GM23338 (cell line): ENCODE results near the gene DHX38. TPM values are rescaled to one million over a fixed set of nuclear protein-coding genes. Genes with fewer than 3 reads are reported as not detected.

Experiments used
- ATAC-seq: fragments of 200-7000 bp; cut with Tn5 transposase; 3 replicates; pipeline ENCODE4 v1.9.1; 2020
- DNase-seq: peaks from one replicate; pipeline ENCODE4 v3.0.0-alpha.2; 2015; ENCODE audit warnings: low spot score
- H2AFZ ChIP-seq: fragments of 200-600 bp; sonication (generic); 2 replicates; pipeline ENCODE4 v1.8.0; 2016; ENCODE audit warnings: antibody characterized with exemption, mild to moderate bottlenecking, moderate library complexity
- H3F3A ChIP-seq: fragments of 200-600 bp; sonication (generic); replicated peaks from 2 replicates; pipeline ENCODE4 v1.8.0; 2017; ENCODE audit warnings: antibody characterized with exemption, mixed run types, low read depth
- H3K27ac ChIP-seq: fragments of 200-600 bp; sonication (generic); 2 replicates; pipeline ENCODE4 v1.6.1; 2016; ENCODE audit warnings: low read depth
- H3K27me3 ChIP-seq: fragments of 200-600 bp; sonication (generic); 2 replicates; pipeline ENCODE4 v1.8.0; 2016; ENCODE audit warnings: mild to moderate bottlenecking, mixed run types, moderate library complexity; ENCODE audit not compliant: insufficient read depth
- H3K36me3 ChIP-seq: fragments of 200-600 bp; sonication (generic); 2 replicates; pipeline ENCODE4 v1.8.0; 2016; ENCODE audit warnings: mild to moderate bottlenecking; ENCODE audit not compliant: insufficient read depth
- H3K4me1 ChIP-seq: fragments of 200-600 bp; sonication (generic); 2 replicates; pipeline ENCODE4 v1.8.0; 2016; ENCODE audit warnings: mild to moderate bottlenecking, moderate library complexity; ENCODE audit not compliant: insufficient read depth
- H3K4me2 ChIP-seq: fragments of 200-600 bp; sonication (generic); 2 replicates; pipeline ENCODE4 v1.7.1; 2017; ENCODE audit warnings: mixed run types
- H3K4me3 ChIP-seq: fragments of 200-600 bp; sonication (generic); 2 replicates; pipeline ENCODE4 v1.6.1; 2016; ENCODE audit warnings: mixed run types
- H3K79me2 ChIP-seq: fragments of 200-600 bp; sonication (generic); replicated peaks from 2 replicates; pipeline ENCODE4 v1.8.0; 2017; ENCODE audit warnings: mild to moderate bottlenecking; ENCODE audit not compliant: insufficient read depth
- H3K9me2 ChIP-seq: fragments of 200-600 bp; sonication (generic); 2 replicates; pipeline ENCODE4 v1.8.0; 2017; ENCODE audit not compliant: insufficient read depth
- H4K20me1 ChIP-seq: fragments of 200-600 bp; sonication (generic); replicated peaks from 2 replicates; pipeline ENCODE4 v1.8.0; 2017; ENCODE audit warnings: mild to moderate bottlenecking; ENCODE audit not compliant: insufficient read depth
- H3K27ac Mint-ChIP-seq: 2 replicates; pipeline ENCODE4 v1.8.0; 2020; ENCODE audit warnings: inconsistent platforms, mild to moderate bottlenecking, moderate library complexity, mixed read lengths
- H3K27me3 Mint-ChIP-seq: 3 replicates; pipeline ENCODE4 v1.8.0; 2022; ENCODE audit warnings: low read depth, mild to moderate bottlenecking, moderate library complexity, mixed read lengths, inconsistent platforms; ENCODE audit not compliant: insufficient read depth, poor library complexity
- H3K36me3 Mint-ChIP-seq: 3 replicates; pipeline ENCODE4 v1.8.0; 2021; ENCODE audit warnings: low read depth, mild to moderate bottlenecking, inconsistent platforms, moderate library complexity, mixed read lengths
- H3K4me1 Mint-ChIP-seq: 3 replicates; pipeline ENCODE4 v1.8.0; 2020; ENCODE audit warnings: mild to moderate bottlenecking, inconsistent platforms, mixed read lengths
- H3K4me3 Mint-ChIP-seq: 3 replicates; pipeline ENCODE4 v1.8.0; 2021; ENCODE audit warnings: moderate library complexity, mild to moderate bottlenecking, inconsistent platforms, mixed read lengths
- H3K9me3 Mint-ChIP-seq: 3 replicates; pipeline ENCODE4 v1.8.0; 2020; ENCODE audit warnings: moderate library complexity, mild to moderate bottlenecking, inconsistent platforms, mixed read lengths
- EZH2 ChIP-seq: fragments of 200-600 bp; sonication (generic); IDR thresholded peaks from one replicate; pipeline ENCODE4 v1.8.0; 2017; ENCODE audit warnings: antibody characterized with exemption, mild to moderate bottlenecking, low read depth; ENCODE audit not compliant: unreplicated experiment
- JUNB ChIP-seq: IDR thresholded peaks from one replicate; pipeline ENCODE4 v1.6.1; 2016; ENCODE audit warnings: antibody characterized with exemption; ENCODE audit not compliant: unreplicated experiment
- POLR2AphosphoS5 ChIP-seq: IDR thresholded peaks from 2 replicates; pipeline ENCODE4 v1.6.1; 2016; ENCODE audit warnings: antibody characterized with exemption, low read depth
- REST ChIP-seq: IDR thresholded peaks from one replicate; pipeline ENCODE4 v1.6.1; 2018; ENCODE audit warnings: antibody characterized with exemption; ENCODE audit not compliant: unreplicated experiment
- ZNF462 ChIP-seq: fragments of 250-450 bp; sonication (Bioruptor Pico); IDR thresholded peaks from 2 replicates; pipeline ENCODE4 v1.5.0; 2020; ENCODE audit warnings: mild to moderate bottlenecking, moderate library complexity
- polyA plus RNA-seq: library from polyadenylated mRNA; unstranded; fragments of >200 nt; fragmentation: Nextera tagmentation; extraction: Ambion mirVana; gene quantifications from 2 replicates; pipeline ENCODE4 v1.2.1, GENCODE V29; 2016
- total RNA-seq: library from RNA; depleted of rRNA; stranded (reverse); fragments of >200 nt; shearing (Covaris generic); gene quantifications from 2 replicates; pipeline ENCODE4 v1.2.3, GENCODE V29; 2014

The DHX38 gene
- total and polyA plus RNA-seq, 2 experiments from 2014 or later: 31.4 to 46.4 TPM

GRCh38 chr16:72092832-72093447 is 707 bp upstream of the DHX38 start:
- Mint-ChIP-seq H3K4me1 (peaks cover 10% of the 10 kb centered on the region), H3K27me3 (no peaks in the 10 kb centered on the region), H3K27ac (peak overlapping the region; percentile 98), H3K4me3 (peak overlapping the region; percentile 99), H3K36me3 (peaks cover 38% of the 10 kb centered on the region), H3K9me3 (no peaks in the 10 kb centered on the region)
- Histone ChIP-seq H3K9me2 (no peaks in the 10 kb centered on the region), H3K4me2 (peak overlapping the region; percentile 75), H2AFZ (peak overlapping the region; percentile 38; the same call in 1 of the 2 replicates), H3F3A (no peaks in the 10 kb centered on the region), H3K36me3 (peaks cover 5% of the 10 kb centered on the region; the same call in 1 of the 2 replicates), H3K27me3 (no peaks in the 10 kb centered on the region), H4K20me1 (peaks cover 7% of the 10 kb centered on the region; the same call in 1 of the 2 replicates), H3K79me2 (peaks cover 48% of the 10 kb centered on the region), H3K27ac (no peak overlapping the region), H3K4me1 (peaks cover 14% of the 10 kb centered on the region), H3K4me3 (peak overlapping the region; percentile 89)
- TF ChIP-seq POLR2AphosphoS5: no peak
- peak; percentile 45 for TF ChIP-seq REST
- no peak for TF ChIP-seq JUNB
- peak; percentile 5 for ATAC-seq
- DNase-seq: peak; percentile 45

GRCh38 chr16:72094266-72094610 is 591 bp downstream of the DHX38 start:
- Mint-ChIP-seq H3K27ac (peak overlapping the region; percentile 98), H3K27me3 (no peaks in the 10 kb centered on the region), H3K4me3 (peak overlapping the region; percentile 99), H3K4me1 (peaks cover 10% of the 10 kb centered on the region), H3K36me3 (peaks cover 38% of the 10 kb centered on the region), H3K9me3 (no peaks in the 10 kb centered on the region)
- peak overlapping the region; percentile 54; the same call in 1 of the 2 replicates for H3K27ac ChIP-seq
- peak; percentile 3 for ATAC-seq
- no peaks in the 10 kb centered on the region for H3K27me3 ChIP-seq
- H3K79me2 ChIP-seq: peaks cover 48% of the 10 kb centered on the region
- H3K4me1 ChIP-seq: peaks cover 14% of the 10 kb centered on the region
- peak overlapping the region; percentile 89 for H3K4me3 ChIP-seq
- no peaks in the 10 kb centered on the region for H3K9me2 ChIP-seq
- H2AFZ ChIP-seq: peak overlapping the region; percentile 23; the same call in 1 of the 2 replicates
- H3F3A ChIP-seq: no peaks in the 10 kb centered on the region
- H3K36me3 ChIP-seq: no peaks in the 10 kb centered on the region
- peak; percentile 40 for DNase-seq
- H3K4me2 ChIP-seq: peak overlapping the region; percentile 99
- TF ChIP-seq ZNF462 (CRISPR knock-in tag) (no peak), EZH2 (no peak)
- peaks cover 7% of the 10 kb centered on the region; the same call in 1 of the 2 replicates for H4K20me1 ChIP-seq
